ENCODE measurements around the gene ZNF777.
"Not testable (repeated sequence)": the region's sequence is repeated elsewhere in the genome, so short reads cannot be mapped to it uniquely, and the experiment has no call there.

Gene ZNF777

DNA sequence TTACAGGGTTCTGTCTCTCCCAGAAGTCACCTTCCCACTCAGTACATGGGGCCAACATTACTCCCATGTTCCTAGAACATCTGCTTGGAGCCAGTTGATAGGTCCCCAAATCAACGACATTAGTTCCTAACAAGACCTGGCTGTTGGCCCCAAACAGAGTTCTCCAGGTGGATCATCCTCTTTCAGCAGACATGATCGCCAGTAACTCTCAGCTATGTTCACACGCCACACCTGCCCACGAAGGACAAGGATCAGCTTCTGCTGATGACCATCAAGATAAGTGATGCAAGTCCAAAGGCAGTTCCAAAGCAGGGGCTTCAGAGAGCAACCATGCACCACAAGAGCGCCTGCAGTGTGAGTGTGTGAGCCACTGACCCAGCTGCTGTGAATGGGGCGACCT is 11.0 kb downstream of the ZNF777 start:
- DNase-seq, result no peak

GRCh38 chr7:149448961-149449360 is 11.9 kb downstream of the ZNF777 start:
- no peak for DNase-seq

DNA sequence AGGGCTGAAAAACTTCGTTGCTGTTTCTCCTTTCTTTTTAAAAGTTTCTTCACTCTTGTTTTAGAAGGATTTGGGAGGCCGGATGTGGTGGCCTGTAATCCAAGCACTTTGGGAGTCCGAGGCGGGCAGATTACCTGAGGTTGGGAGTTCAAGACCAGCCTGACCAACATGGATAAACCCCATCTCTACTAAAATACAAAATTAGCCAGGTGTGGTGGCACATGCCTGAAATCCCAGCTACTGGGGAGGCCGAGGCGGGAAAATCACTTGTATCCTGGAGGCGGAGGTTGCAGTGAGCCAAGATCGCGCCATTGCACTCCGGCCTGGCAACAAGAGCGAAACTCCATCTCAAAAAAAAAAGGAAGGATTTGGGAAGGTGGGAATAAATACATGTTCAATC is 14.8 kb downstream of the ZNF777 start:
- not testable (repeated sequence) for DNase-seq

DNA sequence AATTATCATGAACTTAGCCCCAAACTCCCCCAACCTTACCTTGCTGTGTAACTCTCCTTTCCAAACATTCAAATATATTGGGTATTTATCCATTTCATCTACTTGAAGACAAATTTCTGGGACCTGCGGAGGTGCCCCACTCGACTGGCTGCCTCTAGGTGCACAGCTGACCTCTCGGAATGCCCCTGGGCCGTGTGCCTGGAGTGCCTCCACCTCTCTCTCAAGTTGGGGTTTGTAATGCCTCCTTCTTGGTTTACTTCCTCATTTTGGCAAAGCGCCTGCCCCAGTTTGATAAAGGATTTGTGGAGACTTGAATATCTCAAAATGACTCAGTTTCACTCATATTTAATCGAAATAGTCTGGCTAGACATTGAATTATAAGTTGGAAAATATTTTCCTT is 16.6 kb downstream of the ZNF777 start:
- DNase-seq, result no peak

DNA sequence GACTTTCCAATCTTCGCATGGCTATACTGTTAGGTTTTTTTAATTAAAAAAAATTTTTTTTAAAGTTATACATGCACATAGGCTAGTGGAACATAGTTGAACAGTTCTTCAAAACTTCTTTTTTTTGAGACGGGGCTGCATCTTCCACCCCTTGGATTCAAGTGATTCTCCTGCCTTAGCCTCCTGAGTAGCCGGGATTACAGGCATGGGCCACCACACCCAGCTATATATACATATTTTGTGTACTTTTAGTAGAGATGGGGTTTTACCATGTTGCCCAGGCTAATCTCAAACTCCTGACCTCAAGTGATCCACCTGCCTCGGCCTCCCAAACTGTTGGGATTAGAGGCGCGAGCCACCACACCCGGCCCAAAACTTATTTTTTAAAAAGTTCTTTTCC is 17.3 kb downstream of the ZNF777 start:
- no peak for DNase-seq

- DNase-seq, result no peak
Observed at GRCh38 chr7:149442924-149443323, 17.9 kb downstream of the ZNF777 start.

DNA sequence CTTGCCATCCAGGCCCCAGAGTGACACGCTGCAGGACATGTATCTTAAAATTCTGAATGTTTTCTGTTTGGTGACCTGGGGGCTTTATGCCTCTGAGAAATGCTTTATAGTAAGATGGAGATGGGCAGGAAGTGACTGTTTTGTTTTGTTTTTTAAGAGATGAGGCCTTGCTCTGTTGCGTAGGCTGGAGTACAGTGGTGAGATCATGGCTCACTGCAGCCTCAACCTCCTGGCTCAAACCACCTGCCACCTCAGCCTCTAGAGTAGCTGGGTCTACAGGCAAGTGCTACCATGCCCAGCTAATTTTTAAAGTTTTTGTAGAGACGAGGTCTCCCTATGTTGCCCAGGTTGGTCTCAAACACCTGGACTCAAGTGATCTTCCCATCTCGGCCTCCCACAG is 20.6 kb downstream of the ZNF777 start:
- no peak for DNase-seq

DNA sequence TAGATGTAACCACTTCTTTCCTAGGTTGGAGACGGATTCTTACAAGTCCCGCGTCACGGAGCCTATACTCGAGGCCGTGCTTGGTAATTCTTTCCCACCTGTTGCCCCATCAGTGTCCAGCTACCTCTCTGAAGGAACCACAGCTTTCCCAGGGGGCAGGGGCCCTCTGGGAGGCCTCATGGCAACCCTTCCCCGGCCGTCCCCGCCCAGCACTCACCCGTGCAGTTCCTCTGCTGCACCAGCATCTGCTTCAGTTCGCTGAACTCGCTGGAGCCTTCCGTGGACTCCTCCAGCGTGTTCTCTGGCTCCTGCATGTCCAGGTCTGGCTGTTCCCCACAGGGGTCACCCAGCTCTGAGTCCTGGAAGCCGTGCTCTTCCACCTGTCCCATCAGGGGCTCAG is 24.5 kb downstream of the ZNF777 start:
- DNase-seq, result no peak

- no peak for DNase-seq
Observed at GRCh38 chr7:149433124-149433523, 27.7 kb downstream of the ZNF777 start.

- DNase-seq, result no peak
Observed at GRCh38 chr7:149432121-149432691, 28.7 kb downstream of the ZNF777 start.

GRCh38 chr7:149431486-149432120 is 29.3 kb downstream of the ZNF777 start:
- no peak for DNase-seq

GRCh38 chr7:149430192-149430591 is 30.7 kb downstream of the ZNF777 start:
- DNase-seq, result no peak

DNA sequence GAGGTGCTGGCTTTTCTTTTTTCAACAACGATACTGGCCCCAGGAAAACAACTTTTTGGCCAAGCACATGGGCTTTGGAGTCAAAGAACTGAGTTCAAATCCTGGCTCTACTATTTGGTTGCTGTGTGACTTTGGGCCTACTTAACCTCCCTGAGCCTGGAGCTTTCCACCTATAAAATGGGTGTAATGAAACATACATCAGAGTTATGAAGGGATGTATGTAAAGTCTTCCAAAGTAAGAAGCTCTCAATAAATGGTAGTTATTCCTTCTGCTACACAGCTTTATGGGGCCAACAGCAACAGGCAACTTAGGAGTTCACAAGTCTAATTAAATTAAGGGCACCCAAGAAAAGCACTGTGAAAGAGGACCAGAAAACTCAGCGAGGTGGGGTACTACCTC is 33.0 kb downstream of the ZNF777 start:
- no peak for DNase-seq

DNA sequence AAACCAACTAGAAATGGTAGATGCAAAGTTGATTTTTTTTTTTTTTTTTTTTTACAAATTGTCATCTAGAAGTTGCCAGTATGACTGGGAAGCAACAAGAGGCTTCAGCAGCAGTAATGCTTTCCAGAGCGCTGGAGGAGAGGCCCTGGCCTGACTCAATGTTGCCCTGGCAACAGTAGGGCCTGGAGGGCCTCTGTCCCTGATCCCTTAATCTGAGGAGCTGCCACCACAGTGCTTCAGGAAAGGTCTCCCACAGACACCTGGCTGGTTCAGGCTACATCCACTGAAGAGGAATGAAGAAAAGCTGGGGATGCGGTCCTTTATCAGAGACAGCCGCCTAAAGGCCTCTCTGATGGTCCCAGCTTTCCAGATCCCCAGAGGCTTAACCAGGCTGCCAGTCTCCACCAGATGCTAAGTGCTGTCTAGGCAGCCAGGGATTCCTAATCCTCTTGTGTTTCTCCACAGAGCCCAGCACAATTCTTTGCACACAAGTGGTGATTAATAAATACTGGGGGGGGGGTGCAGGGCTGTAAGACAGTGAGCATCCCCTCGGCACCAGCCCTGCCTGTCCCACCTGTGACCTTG is 33.7 kb downstream of the ZNF777 start:
- DNase-seq, result no peak

GRCh38 chr7:149423449-149424110 is 37.3 kb downstream of the ZNF777 start:
- no peak for DNase-seq

DNA sequence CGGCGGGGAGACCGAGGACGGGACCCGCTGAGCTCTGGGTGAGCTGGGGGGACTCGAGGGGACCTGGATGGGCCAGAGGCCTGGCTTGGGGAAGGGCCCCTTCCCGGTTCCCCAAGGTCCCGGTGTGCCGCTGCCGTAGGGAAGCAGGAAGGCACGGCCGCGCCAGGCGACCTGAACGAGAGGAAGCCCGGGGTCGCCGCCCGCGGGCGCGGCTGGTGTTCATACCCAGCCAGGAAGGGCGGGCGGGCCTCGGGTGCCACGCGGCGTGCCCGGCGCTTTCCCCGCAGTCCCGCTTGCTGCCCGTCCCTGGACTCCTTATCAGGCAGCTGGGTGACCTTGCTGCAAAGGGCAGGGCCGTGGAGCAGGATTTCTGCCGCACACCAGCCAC is 38.0 kb downstream of the ZNF777 start:
- DNase-seq, result no peak

DNA sequence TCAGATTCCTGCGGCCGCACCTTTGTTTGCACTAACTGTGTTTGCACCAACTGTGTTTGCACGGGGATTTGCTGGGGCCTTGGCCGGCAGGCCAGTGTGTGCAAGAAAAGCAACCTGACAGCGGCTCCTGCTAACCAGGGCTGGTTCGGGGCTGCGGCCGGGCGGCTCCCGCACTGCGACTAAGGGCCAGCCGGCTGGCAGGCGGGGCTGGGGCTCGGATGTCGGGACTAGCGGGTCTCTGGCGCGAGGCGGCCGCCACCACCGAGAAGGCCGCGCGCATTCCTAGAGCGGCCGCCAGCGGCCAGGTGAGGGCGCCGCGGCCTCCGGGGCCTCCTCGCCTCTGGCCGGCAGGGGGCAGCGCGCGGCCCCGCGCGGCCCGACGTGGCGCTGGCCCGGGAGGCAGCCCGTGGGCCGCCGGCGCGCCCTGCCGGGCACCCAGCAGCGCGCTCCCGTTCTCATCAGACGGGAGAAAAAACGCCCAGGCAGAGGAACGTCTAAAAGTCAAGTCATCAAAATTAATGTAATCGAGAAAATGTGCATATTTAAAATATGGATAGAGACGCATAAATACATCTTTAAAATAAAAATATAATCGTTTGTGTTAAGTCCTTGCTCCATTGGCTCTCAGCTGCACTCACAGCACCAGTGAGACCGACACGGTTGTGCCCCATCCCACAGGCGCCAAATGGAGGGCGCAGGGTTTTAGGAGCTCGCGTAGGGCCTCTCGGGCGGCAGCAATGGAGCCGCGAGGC is 38.5 kb downstream of the ZNF777 start:
- DNase-seq, result peak; percentile 61 to 84

DNA sequence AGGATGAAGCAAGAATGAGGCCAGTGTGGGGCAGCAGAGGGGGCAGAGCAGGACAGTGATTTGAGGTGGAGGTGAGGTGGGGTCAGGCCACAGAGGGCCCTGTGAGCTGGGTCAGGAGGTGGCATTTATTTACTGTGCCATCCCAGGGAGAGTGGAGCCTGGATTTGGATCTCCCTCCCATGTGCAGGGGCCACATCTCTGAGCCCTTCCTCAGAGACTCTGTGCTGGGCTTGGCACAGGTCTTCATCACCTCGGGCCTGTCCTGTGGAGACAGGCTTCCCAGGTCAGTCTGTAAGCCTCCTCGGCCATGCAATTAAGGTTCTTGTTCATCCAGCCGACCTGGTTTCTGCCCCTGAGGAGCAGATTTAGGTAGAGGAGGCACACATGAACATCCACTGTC is 40.9 kb downstream of the ZNF777 start:
- no peak for DNase-seq

GRCh38 chr7:149415391-149416071 is 45.3 kb downstream of the ZNF777 start:
- no peak for DNase-seq

DNA sequence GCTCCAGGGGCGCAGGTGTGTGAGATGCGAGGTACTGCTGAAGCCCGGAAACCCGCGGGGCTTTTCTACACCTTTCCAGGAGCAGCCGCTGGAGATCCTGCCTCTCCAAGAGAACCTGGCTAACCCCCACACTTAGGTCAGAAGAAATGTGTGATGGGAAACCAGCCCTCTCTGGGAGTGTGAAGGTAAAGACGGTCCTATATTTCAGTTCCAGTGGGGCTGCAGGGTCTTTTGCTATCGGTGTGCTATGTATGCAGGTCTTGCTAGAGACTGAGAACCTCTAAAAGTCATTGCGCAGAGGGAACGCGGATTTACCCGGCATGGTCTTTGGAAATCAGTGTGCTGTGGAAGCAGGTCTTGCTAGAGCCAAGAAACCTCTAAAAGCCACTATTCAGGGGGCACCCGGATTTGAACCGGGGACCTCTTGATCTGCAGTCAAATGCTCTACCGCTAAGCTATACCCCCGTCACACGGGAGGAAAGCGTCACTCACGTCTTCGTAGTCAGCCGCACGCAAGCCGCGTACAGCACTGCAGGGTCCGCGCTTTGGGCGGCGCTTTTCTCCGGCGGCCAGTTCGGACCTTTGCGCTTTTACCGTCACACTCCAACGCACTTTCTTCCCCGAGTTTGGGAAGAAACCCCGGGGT is 46.0 kb downstream of the ZNF777 start:
- DNase-seq, result no peak

GRCh38 chr7:149414171-149414570 is 46.7 kb downstream of the ZNF777 start:
- DNase-seq, result no peak

DNA sequence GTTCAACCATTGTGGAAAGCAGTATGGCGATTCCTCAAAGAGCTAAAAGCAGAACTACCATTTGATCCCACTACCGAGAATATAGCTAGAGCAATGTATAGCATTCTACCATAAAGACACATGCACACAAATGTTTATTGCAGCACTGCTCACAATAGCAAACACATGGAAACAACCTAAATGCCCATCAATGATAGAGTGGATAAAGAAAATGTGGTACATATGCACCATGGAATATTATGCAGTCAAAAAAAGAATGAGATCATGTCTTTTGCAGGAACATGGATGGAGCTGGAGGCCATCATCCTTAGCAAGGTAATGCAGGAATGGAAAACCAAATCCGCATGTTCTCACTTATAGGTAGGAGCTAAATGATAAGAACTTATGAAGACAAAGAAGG is 47.8 kb downstream of the ZNF777 start:
- DNase-seq, result not testable (repeated sequence)
